ENCODE measurements around the gene CEP112.

The CEP112 gene

GRCh38 chr17:65743308-65743655 is 448.7 kb downstream of the CEP112 start:
- no peaks in the 10 kb centered on the region for H3K4me1 ChIP-seq (ENCODE audit: low read depth, poor library complexity, severe bottlenecking)
- H2AFZ ChIP-seq (ENCODE audit: low read depth): no peak overlapping the region
- H3K36me3 ChIP-seq (ENCODE audit: insufficient read depth): no peaks in the 10 kb centered on the region; the same call in 1 of the 2 replicates
- H3K27me3 ChIP-seq (ENCODE audit: insufficient read depth, low read depth): no peaks in the 10 kb centered on the region
- no peaks in the 10 kb centered on the region for H4K20me1 ChIP-seq (ENCODE audit: insufficient read depth)
- no peak overlapping the region for H3K9ac ChIP-seq
- no peak overlapping the region for H3K27ac ChIP-seq
- H3K4me3 ChIP-seq (IDR thresholded peaks at IDR 0.05; ENCODE audit: insufficient read depth, low read depth, low read length): no peak overlapping the region
- no peaks in the 10 kb centered on the region for H3K79me2 ChIP-seq (ENCODE audit: insufficient read depth, low read depth)
- no peak for TF ChIP-seq CTCF (conservative IDR thresholded peaks at IDR 0.05; ENCODE audit: low read depth, low read length)
- no peak overlapping the region for H3K4me2 ChIP-seq

- Histone ChIP-seq H3K27ac (no peak overlapping the region), H3K4me1 (ENCODE audit: low read depth, poor library complexity, severe bottlenecking) (no peaks in the 10 kb centered on the region), H3K27me3 (ENCODE audit: insufficient read depth, low read depth) (no peaks in the 10 kb centered on the region), H3K4me3 (IDR thresholded peaks at IDR 0.05; ENCODE audit: insufficient read depth, low read depth, low read length) (no peak overlapping the region), H3K4me2 (no peak overlapping the region), H2AFZ (ENCODE audit: low read depth) (no peak overlapping the region), H3K9ac (no peak overlapping the region), H3K36me3 (ENCODE audit: insufficient read depth) (no peaks in the 10 kb centered on the region; the same call in 1 of the 2 replicates), H4K20me1 (ENCODE audit: insufficient read depth) (no peaks in the 10 kb centered on the region), H3K79me2 (ENCODE audit: insufficient read depth, low read depth) (no peaks in the 10 kb centered on the region)
- TF ChIP-seq CTCF (conservative IDR thresholded peaks at IDR 0.05; ENCODE audit: low read depth, low read length): no peak
These were observed 449.3 kb downstream of the CEP112 start for GRCh38 chr17:65742403-65743307.

GRCh38 chr17:65741710-65742109 is 450.2 kb downstream of the CEP112 start:
- Histone ChIP-seq H3K27ac (no peak overlapping the region), H3K4me3 (IDR thresholded peaks at IDR 0.05; ENCODE audit: insufficient read depth, low read depth, low read length) (no peak overlapping the region)

GRCh38 chr17:65739034-65739433 is 452.9 kb downstream of the CEP112 start:
- no peak overlapping the region for H3K4me2 ChIP-seq
- H4K20me1 ChIP-seq (ENCODE audit: insufficient read depth): no peaks in the 10 kb centered on the region
- TF ChIP-seq CTCF (conservative IDR thresholded peaks at IDR 0.05; ENCODE audit: low read depth, low read length): no peak
- no peaks in the 10 kb centered on the region for H3K4me1 ChIP-seq (ENCODE audit: low read depth, poor library complexity, severe bottlenecking)
- H3K9ac ChIP-seq: no peak overlapping the region
- no peaks in the 10 kb centered on the region for H3K79me2 ChIP-seq (ENCODE audit: insufficient read depth, low read depth)
- no peak overlapping the region for H3K4me3 ChIP-seq (IDR thresholded peaks at IDR 0.05; ENCODE audit: insufficient read depth, low read depth, low read length)
- H3K27me3 ChIP-seq (ENCODE audit: insufficient read depth, low read depth): no peaks in the 10 kb centered on the region
- no peak overlapping the region for H3K27ac ChIP-seq
- H3K36me3 ChIP-seq (ENCODE audit: insufficient read depth): no peaks in the 10 kb centered on the region; the same call in 1 of the 2 replicates
- no peak overlapping the region for H2AFZ ChIP-seq (ENCODE audit: low read depth)

More at GRCh38 chr17:65741710-65742109, 450.2 kb downstream of the CEP112 start:
- H2AFZ ChIP-seq (ENCODE audit: low read depth): no peak overlapping the region
- H3K36me3 ChIP-seq (ENCODE audit: insufficient read depth): no peaks in the 10 kb centered on the region; the same call in 1 of the 2 replicates
- no peaks in the 10 kb centered on the region for H4K20me1 ChIP-seq (ENCODE audit: insufficient read depth)
- no peaks in the 10 kb centered on the region for H3K4me1 ChIP-seq (ENCODE audit: low read depth, poor library complexity, severe bottlenecking)
- H3K27me3 ChIP-seq (ENCODE audit: insufficient read depth, low read depth): no peaks in the 10 kb centered on the region
- no peaks in the 10 kb centered on the region for H3K79me2 ChIP-seq (ENCODE audit: insufficient read depth, low read depth)
- H3K4me2 ChIP-seq: no peak overlapping the region
- H3K9ac ChIP-seq: no peak overlapping the region
- TF ChIP-seq CTCF (conservative IDR thresholded peaks at IDR 0.05; ENCODE audit: low read depth, low read length): no peak
